Inflammatory macrophage (primary cell): ENCODE results near the gene TLK1.

Source experiments
- DNase-seq, 2 donors: peaks; one replicate each; pipeline ENCODE4 v3.0.0-alpha.2; 2020 to 2022

Gene TLK1

DNA sequence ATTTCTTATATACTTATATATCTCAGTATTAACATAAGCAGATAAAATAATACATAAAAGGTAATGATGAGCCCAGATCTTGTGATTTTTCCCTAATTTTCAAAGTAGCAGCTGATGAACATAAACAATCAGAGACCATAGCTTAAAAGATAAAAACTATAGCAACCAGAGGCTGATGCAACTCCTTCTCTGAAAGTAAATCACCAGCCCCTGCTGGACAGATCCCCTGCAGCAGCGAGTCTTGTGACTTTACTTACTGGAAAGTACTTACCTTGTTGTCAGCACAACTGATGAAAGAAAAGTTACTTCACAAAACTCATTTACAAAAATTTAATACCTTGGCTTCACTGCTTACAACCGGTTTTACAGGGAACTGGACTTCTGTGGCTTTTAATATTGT is 164.4 kb downstream of the TLK1 start:
- DNase-seq, result no peak

DNA sequence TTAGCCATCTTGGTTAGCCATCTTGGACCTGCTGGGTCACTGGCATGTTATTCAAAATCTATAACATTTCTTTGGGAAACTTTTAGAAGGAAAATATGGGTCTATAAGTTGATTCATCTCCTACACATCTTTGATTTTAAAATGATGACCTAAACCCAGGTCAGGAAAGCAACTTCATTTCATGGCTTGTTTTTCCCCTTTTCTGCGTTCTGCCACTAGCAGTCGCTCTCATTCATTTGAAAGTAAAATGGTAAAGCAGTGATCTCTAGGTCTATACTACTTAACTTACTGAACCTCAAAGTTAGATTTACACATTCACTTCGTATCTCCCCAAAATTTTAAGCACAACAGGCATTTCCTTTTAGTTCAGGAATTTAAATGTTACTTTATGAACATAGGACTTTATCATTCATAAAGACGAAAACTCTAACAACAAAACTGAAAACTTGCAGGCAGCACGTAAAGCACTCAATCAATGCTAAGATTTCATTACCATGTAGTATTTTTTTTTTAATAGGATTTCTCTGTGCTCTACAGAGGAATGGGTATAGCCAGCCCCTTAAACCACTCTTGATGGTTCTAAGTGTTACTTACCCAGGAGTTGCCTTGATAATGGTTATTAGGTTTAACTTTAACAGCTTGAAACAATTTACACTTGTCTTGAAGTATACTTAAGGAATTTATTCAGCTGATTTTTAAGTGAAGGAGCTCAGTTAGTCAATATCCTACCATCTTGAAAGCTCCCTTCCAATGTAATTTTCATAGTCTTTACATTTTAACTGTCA is 169.1 kb downstream of the TLK1 start:
- DNase-seq, result no peak

GRCh38 chr2:170986566-170987258 is 174.0 kb downstream of the TLK1 start:
- no peak for DNase-seq

DNA sequence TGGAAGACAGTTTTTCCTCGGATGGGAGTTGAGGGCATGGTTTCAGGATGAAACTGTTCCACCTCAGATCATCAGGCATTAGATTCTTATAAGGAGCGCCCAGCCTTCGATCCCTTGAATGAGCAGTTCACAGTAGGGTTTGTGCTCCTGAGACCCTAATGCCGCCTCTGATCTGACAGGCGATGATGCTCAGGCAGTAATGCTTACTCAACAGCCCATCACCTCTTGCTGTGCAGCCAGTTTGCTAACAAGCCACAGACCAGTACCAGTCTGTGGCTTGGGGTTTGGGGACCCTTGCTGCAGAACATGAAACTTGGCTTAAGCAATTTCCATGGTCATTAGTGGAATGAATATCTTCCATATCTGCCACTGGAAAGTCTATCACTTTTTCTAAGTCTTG is 175.3 kb downstream of the TLK1 start:
- no peak for DNase-seq

GRCh38 chr2:170984079-170984478 is 176.6 kb downstream of the TLK1 start:
- DNase-seq, result no peak

- DNase-seq, result no peak
Observed at GRCh38 chr2:170975943-170976270, 184.8 kb downstream of the TLK1 start.

DNA sequence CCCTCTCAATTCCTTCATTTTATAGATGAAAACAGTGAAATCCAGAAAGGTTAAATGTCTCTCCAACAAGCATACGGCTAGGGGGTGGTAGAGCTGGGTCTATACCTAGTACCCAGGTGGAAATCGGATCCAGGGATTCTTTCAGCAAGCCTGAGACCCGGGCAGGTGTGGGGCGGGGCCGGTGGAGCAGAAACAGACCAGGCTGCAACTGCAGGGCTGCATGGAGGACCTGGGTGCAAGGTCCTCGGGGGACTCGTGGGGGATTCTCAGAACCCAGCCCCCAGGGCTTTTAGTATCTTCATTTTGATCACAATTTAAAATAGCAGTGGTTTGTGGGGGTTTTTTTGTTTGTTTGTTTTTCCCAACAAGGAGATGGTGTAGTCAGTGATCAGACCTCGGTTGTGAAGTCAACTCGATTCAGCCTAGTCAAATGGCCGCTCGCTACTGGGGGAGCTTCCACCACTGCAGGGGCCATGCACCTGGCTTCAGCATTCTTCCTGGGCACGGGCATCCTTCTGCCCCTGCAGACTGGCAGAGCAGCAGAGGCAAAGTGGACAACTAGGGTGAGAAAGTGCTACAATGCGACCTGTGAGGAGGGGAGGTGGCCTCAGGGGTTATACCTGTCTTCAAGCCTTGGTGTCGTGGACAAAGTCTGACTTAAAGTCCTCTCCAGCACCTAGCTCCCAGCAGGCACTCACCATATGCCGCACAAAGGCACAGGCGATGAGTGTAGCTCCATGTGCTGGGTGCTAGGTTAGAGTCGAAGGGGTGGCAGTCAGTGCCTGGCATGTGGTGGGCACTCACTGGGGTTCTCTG is 185.4 kb downstream of the TLK1 start:
- no peak for DNase-seq

- DNase-seq, result no peak
Observed at GRCh38 chr2:170974304-170974993, 186.2 kb downstream of the TLK1 start.

- peak; percentile 73 to 80 for DNase-seq
Observed at GRCh38 chr2:170973492-170974303, 187.0 kb downstream of the TLK1 start.

DNA sequence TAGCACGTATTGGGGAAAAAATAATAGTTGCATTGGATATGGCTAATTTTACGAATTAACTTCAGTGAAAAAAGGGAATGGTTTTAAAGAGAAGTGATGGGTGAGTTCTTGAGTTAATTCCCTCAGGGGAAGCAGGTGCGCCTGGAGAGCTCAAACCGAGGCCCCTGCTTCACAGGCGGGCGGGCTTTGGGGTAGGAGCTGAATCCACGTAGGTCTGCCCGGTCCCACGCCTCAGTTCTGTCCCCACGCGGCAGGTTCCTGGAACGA is 187.5 kb downstream of the TLK1 start:
- no peak for DNase-seq

DNA sequence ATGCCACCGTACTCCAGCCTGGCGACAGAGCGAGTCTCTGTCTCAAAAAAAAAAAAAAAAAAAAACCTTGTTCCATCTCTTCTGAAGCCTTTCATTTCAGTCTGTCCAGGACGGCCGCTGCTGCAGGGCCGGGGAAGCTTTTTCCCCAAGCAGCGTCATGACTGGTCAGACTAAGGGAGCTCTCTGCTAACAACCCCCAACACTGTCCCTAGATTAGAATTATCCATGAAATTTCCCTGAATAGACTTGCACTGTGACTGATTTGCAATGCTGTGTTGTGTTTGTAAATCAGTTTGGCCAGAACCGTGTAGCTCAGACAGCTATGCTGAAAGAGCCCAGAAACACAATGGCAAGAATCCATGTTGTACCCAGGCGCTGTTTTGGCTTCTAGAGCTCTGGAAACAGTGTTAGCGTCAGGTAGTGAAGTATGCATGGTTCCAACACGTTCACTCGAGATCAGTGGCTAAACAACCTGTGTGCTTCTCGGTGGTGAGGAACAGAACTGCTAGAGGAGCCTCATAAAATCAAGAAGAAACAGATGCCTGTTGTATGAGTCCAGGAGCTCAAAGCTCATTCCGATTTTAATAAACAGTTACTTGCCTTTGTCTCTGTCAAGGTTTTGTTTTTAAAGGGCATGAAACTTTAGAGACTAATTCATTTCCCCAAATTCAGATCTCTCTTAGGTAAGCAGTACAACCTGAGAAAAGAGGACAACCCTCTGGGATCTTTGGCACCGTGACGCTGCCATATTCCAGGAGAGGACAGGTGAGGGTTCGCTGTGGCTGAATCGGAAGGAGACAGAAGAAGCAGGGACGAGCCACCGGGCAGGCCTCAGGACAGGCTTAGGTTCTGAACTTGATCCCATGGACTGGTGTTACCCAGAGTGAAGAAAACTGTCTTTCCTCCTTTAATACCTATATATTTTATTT is 188.1 kb downstream of the TLK1 start:
- DNase-seq, result no peak

DNA sequence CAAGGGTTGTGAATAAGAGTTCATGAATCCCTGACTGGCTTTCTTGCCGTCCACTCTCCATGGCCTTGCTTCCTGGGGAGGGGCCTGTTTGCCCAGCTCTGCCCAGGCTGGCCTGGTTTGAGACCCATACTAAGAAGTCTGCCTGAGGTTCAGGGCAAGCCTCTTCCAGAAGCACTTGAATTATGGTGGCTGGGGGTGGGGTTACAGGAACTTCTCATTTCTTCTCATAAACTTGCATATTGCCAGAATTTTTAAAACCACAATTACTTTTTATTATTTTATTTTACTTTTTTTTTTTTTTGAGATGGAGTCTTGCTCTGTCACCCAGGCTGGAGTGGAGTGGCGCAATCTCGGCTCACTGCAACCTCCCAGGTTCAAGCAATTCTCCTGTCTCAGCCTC is 189.6 kb downstream of the TLK1 start:
- no peak for DNase-seq

DNA sequence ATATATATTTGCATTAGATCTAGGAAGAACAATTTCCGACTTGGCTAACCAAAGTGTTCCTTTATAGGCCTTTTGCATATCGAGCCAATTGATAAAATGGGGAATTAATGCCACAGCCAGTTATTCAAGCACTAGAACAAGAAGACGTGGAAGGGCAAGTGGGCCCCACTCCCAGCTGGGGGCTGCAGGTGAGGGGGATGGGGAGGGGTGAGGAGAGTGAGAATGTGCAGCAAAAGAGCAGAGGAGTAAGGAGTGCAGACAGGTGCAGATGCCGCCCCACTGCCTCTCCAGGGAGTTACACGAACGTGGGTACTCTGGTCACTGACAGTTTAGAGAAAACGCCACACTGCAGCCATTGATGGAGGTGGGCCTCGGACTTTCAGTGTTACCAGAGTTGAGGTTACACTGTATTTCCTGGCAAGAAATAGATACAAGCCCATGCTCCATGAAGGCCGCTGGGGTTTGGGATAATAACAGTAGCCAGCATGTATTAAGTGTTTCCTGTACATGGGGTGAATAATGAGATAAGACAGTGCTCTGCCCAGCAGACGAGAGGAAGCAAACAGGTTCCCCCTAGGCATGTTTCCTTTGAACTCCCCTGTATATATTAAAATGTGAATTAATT is 190.7 kb downstream of the TLK1 start:
- no peak for DNase-seq

DNA sequence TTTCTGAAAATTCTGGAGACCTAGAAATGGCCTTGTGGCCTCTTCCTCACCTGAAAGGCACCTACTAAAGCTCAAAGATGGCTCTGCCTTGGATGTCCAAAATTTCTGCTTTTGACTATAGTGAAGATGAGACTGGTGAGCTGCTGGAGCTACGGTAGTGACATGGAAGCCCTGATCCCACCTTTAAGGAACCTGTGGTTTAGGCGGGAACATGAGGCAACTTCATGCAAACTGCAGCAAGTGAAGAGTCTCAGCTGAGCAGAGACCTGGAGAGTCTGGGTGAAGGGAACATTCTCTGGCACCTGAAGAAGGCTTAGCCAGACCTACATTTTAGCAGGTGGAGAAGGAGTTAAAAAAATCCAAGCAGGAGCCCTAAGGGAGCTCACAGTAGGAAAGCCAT is 191.7 kb downstream of the TLK1 start:
- DNase-seq, result no peak

- no peak for DNase-seq
Observed at GRCh38 chr2:170968205-170969003, 192.3 kb downstream of the TLK1 start.

GRCh38 chr2:170967553-170967952 is 193.1 kb downstream of the TLK1 start:
- no peak for DNase-seq

DNA sequence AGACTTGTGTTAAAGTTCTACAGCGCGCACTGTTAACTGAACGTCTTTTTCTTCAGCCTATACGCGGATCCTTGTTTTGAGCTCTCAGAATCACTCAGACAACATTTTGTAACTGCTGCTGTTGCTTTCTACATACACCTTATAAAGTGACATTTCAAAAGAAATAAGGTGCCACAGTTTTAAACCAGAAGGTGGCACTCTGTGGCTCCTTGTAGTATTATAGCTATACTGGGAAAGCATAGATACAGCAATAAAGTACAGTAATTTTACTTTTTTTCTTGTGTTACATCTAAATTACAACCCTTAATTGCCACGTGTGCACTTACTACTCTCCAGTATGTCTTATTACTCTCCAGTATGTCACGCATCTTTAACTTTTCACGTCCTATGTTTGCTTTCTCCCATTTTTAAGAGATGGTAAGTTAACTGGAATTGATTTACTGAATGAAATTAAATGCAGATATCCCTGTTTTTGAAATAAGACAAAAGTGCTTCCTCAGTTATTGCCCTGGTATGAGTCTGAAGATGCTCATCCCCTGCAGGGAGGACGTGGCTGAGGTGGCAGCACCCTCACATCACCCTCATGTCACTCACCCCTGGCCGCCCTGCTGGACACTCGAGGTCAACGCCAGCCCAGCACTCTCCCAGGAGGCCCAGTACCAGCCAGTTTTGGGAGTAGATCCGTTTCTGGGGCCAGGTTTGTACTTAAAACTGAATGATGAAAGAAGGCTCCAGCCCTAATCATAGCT is 193.9 kb downstream of the TLK1 start:
- peak in 1 of 2 donors; percentile 8 for DNase-seq

- no peak for DNase-seq
Observed at GRCh38 chr2:170965446-170966225, 195.1 kb downstream of the TLK1 start.
